Panc1 (cell line): Measurements from ENCODE around the gene KCNQ2.

Source experiments
- POLR2AphosphoS5 ChIP-seq: IDR thresholded peaks from 2 replicates; pipeline ENCODE4 v1.6.1; 2012; ENCODE audit warnings: mild to moderate bottlenecking, low read depth, low read length, moderate library complexity
- TF ChIP-seq, protein P1 (sequence below): fragments of 450-650 bp; IDR thresholded peaks from 2 replicates; pipeline ENCODE4 v1.5.1; 2017; ENCODE audit warnings: mild to moderate bottlenecking

DNA sequence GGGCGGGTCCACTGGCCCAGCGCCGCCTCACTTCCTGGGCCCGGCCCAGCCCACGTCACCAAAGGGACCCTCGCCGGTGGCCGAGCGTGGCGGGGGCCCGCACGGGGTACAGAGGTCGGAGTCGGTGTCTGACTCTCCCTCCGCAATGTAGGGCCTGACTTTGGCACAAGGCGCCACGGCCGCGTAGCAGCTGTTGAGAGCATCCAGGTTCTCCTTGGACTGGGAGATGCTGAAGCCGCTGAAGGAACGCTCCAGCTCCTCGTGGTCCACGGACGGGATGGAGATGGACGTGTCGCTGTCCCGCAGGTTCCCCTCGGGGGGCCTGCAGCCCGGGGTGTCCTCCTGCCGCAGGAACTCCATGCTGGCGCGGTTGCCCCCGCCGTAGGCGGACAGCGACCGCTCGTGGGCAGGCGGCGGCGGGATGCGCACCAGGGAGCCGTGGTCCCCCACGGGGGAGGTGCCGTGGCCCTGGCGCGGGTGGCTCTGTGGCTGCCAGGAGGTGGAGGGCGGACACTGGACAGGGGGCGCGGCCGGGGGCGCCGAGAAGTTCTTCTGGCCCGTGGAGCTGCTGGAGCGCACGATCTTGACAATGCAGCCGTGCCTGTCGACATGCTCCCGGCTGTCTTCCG lies 65.7 kb downstream of the KCNQ2 start:
- TF ChIP-seq, protein P1, sequence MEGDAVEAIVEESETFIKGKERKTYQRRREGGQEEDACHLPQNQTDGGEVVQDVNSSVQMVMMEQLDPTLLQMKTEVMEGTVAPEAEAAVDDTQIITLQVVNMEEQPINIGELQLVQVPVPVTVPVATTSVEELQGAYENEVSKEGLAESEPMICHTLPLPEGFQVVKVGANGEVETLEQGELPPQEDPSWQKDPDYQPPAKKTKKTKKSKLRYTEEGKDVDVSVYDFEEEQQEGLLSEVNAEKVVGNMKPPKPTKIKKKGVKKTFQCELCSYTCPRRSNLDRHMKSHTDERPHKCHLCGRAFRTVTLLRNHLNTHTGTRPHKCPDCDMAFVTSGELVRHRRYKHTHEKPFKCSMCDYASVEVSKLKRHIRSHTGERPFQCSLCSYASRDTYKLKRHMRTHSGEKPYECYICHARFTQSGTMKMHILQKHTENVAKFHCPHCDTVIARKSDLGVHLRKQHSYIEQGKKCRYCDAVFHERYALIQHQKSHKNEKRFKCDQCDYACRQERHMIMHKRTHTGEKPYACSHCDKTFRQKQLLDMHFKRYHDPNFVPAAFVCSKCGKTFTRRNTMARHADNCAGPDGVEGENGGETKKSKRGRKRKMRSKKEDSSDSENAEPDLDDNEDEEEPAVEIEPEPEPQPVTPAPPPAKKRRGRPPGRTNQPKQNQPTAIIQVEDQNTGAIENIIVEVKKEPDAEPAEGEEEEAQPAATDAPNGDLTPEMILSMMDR, result no peak
- TF ChIP-seq POLR2AphosphoS5, result no peak
